Right forelimb (tissue), 1 donor: Measurements from ENCODE around the gene TEAD4.

ENCODE experiments used
- DNase-seq: peaks from one replicate; pipeline ENCODE4 v3.0.0-alpha.2; 2018

Gene TEAD4

GRCh38 chr12:2960996-2961616, 1.9 kb downstream of the TEAD4 start:
- no peak for DNase-seq

- DNase-seq = no peak
Measured at GRCh38 chr12:2961705-2962104, 2.5 kb downstream of the TEAD4 start.

- no peak for DNase-seq
Measured at GRCh38 chr12:2963154-2963759, 4.1 kb downstream of the TEAD4 start.

GRCh38 chr12:2963760-2964292, 4.6 kb downstream of the TEAD4 start:
- DNase-seq = no peak

GRCh38 chr12:2967651-2968050, 8.5 kb downstream of the TEAD4 start:
- DNase-seq = no peak

- DNase-seq = no peak
Measured at GRCh38 chr12:2970744-2971143, 11.5 kb downstream of the TEAD4 start.

- no peak for DNase-seq
Measured at GRCh38 chr12:2973566-2973965, 14.4 kb downstream of the TEAD4 start.

GRCh38 chr12:2974560-2974971, 15.4 kb downstream of the TEAD4 start:
- DNase-seq = no peak

GRCh38 chr12:2976581-2976996, 17.4 kb downstream of the TEAD4 start:
- no peak for DNase-seq

GRCh38 chr12:2977776-2978175, 18.6 kb downstream of the TEAD4 start:
- DNase-seq = no peak

- DNase-seq = no peak
Measured at GRCh38 chr12:2979806-2980205, 20.6 kb downstream of the TEAD4 start.

GRCh38 chr12:2980630-2981029, 21.4 kb downstream of the TEAD4 start:
- no peak for DNase-seq

- no peak for DNase-seq
Measured at GRCh38 chr12:2982361-2982760, 23.2 kb downstream of the TEAD4 start.

GRCh38 chr12:2984249-2984648, 25.1 kb downstream of the TEAD4 start:
- DNase-seq = no peak

- DNase-seq = no peak
Measured at GRCh38 chr12:2984698-2985097, 25.5 kb downstream of the TEAD4 start.

GRCh38 chr12:2986876-2987275, 27.7 kb downstream of the TEAD4 start:
- DNase-seq = peak; percentile 13

GRCh38 chr12:2988494-2988893, 29.3 kb downstream of the TEAD4 start:
- DNase-seq = no peak

- no peak for DNase-seq
Measured at GRCh38 chr12:2992724-2993123, 33.5 kb downstream of the TEAD4 start.

GRCh38 chr12:2997989-2998670, 38.9 kb downstream of the TEAD4 start:
- DNase-seq = no peak

- DNase-seq = peak; percentile 54
Measured at GRCh38 chr12:2998789-2999264, 39.6 kb downstream of the TEAD4 start.

- DNase-seq = no peak
Measured at GRCh38 chr12:2999265-2999841, 40.2 kb downstream of the TEAD4 start.

- DNase-seq = no peak
Measured at GRCh38 chr12:3000548-3001275, 41.5 kb downstream of the TEAD4 start.

GRCh38 chr12:3002646-3003045, 43.4 kb downstream of the TEAD4 start:
- DNase-seq = no peak
